Measurements from ENCODE around the gene GALNTL6.
"Not testable (repeated sequence)": the region's sequence is repeated elsewhere in the genome, so short reads cannot be mapped to it uniquely, and the experiment has no call there.

Gene GALNTL6

GRCh38 chr4:172838111-172838510 is 1024.9 kb downstream of the GALNTL6 start:
- DNase-seq, result no peak

GRCh38 chr4:172838943-172839342 is 1025.7 kb downstream of the GALNTL6 start:
- DNase-seq, result no peak

- DNase-seq, result no peak
Measured at GRCh38 chr4:172842779-172843178, 1029.6 kb downstream of the GALNTL6 start.

GRCh38 chr4:172843192-172843591 is 1030.0 kb downstream of the GALNTL6 start:
- no peak for DNase-seq

GRCh38 chr4:172844556-172844955 is 1031.4 kb downstream of the GALNTL6 start:
- DNase-seq, result no peak

GRCh38 chr4:172845281-172845680 is 1032.1 kb downstream of the GALNTL6 start:
- no peak for DNase-seq

- DNase-seq, result no peak
Measured at GRCh38 chr4:172850838-172851237, 1037.6 kb downstream of the GALNTL6 start.

- DNase-seq, result no peak
Measured at GRCh38 chr4:172851534-172851933, 1038.3 kb downstream of the GALNTL6 start.

GRCh38 chr4:172857026-172857425 is 1043.8 kb downstream of the GALNTL6 start:
- no peak for DNase-seq

GRCh38 chr4:172858731-172859230 is 1045.6 kb downstream of the GALNTL6 start:
- DNase-seq, result no peak

- no peak for DNase-seq
Measured at GRCh38 chr4:172865103-172865502, 1051.9 kb downstream of the GALNTL6 start.

- DNase-seq, result no peak
Measured at GRCh38 chr4:172865531-172866127, 1052.4 kb downstream of the GALNTL6 start.

GRCh38 chr4:172866421-172866820 is 1053.2 kb downstream of the GALNTL6 start:
- DNase-seq, result no peak

GRCh38 chr4:172867835-172868234 is 1054.6 kb downstream of the GALNTL6 start:
- no peak for DNase-seq

- no peak for DNase-seq
Measured at GRCh38 chr4:172868271-172868670, 1055.1 kb downstream of the GALNTL6 start.

- no peak for DNase-seq
Measured at GRCh38 chr4:172869621-172870268, 1056.5 kb downstream of the GALNTL6 start.

GRCh38 chr4:172871381-172871780 is 1058.2 kb downstream of the GALNTL6 start:
- no peak for DNase-seq

- no peak for DNase-seq
Measured at GRCh38 chr4:172874944-172875343, 1061.7 kb downstream of the GALNTL6 start.

GRCh38 chr4:172876394-172876793 is 1063.2 kb downstream of the GALNTL6 start:
- no peak for DNase-seq

- DNase-seq, result no peak
Measured at GRCh38 chr4:172881645-172882044, 1068.4 kb downstream of the GALNTL6 start.

GRCh38 chr4:172887358-172887757 is 1074.2 kb downstream of the GALNTL6 start:
- not testable (repeated sequence) for DNase-seq

- no peak for DNase-seq
Measured at GRCh38 chr4:172887959-172888358, 1074.8 kb downstream of the GALNTL6 start.

GRCh38 chr4:172892300-172892699 is 1079.1 kb downstream of the GALNTL6 start:
- no peak for DNase-seq

GRCh38 chr4:172895699-172896098 is 1082.5 kb downstream of the GALNTL6 start:
- DNase-seq, result no peak

- no peak for DNase-seq
Measured at GRCh38 chr4:172897046-172897445, 1083.8 kb downstream of the GALNTL6 start.
